Caco-2 (cell line): ENCODE data around the gene PHF13. TPM values are rescaled to one million over a fixed set of nuclear protein-coding genes. Genes with fewer than 3 reads are reported as not detected.

ENCODE experiments used
- BruUV-seq: library from RNA; stranded (reverse); fragments of 400-500 nt; replicated peaks from 2 replicates; lab custom pipeline; 2021; lab: Mats Ljungman, UMichigan
- CTCF ChIA-PET: fragments of 300-600 bp; sonication (Branson Sonifier 250); formaldehyde crosslinking; loops from one replicate; lab custom pipeline; 2022; ENCODE audit warnings: antibody characterized with exemption; lab: Charles Lee
- POLR2A ChIA-PET: fragments of 300-600 bp; sonication (Branson Sonifier 250); formaldehyde crosslinking; loops from one replicate; lab custom pipeline; 2022; ENCODE audit warnings: antibody characterized with exemption; lab: Charles Lee
- DNase-seq, 2 experiments: peaks; one replicate each; pipeline versions ENCODE4 v3.0.0 to v3.0.0-alpha.2; 2020 to 2022
- H3K27me3 ChIP-seq: replicated peaks from 2 replicates; pipeline ENCODE4 v1.6.0; 2011; ENCODE audit warnings: low read length; ENCODE audit not compliant: control insufficient read depth, insufficient read depth
- H3K36me3 ChIP-seq: 2 replicates; pipeline ENCODE4 v1.5.1; 2011; ENCODE audit warnings: low read length; ENCODE audit not compliant: control insufficient read depth, insufficient read depth
- H3K4me1 ChIP-seq: fragments of 250-450 bp; sonication (Bioruptor Pico); 2 replicates; pipeline ENCODE4 v1.5.1; 2020; ENCODE audit warnings: mild to moderate bottlenecking
- H3K4me3 ChIP-seq: 2 replicates; pipeline ENCODE4 v1.5.1; 2011; ENCODE audit warnings: low read depth, mild to moderate bottlenecking, control low read depth, low read length
- H3K9me3 ChIP-seq: fragments of 250-450 bp; sonication (Bioruptor Pico); 2 replicates; pipeline ENCODE4 v1.5.1; 2020; ENCODE audit warnings: mild to moderate bottlenecking, moderate library complexity
- H3K27ac Mint-ChIP-seq: one replicate; pipeline ENCODE4 v1.8.0; 2022; ENCODE audit warnings: mixed read lengths; ENCODE audit not compliant: unreplicated experiment
- H3K27me3 Mint-ChIP-seq: one replicate; pipeline ENCODE4 v1.8.0; 2022; ENCODE audit warnings: mixed read lengths; ENCODE audit not compliant: insufficient read depth, unreplicated experiment
- H3K36me3 Mint-ChIP-seq: one replicate; pipeline ENCODE4 v1.8.0; 2022; ENCODE audit warnings: mild to moderate bottlenecking, mixed read lengths; ENCODE audit not compliant: insufficient read depth, unreplicated experiment
- H3K4me1 Mint-ChIP-seq: one replicate; pipeline ENCODE4 v1.8.0; 2022; ENCODE audit warnings: low read depth, mixed read lengths; ENCODE audit not compliant: unreplicated experiment
- H3K4me3 Mint-ChIP-seq: one replicate; pipeline ENCODE4 v1.8.0; 2022; ENCODE audit warnings: mild to moderate bottlenecking, moderate library complexity, mixed read lengths; ENCODE audit not compliant: unreplicated experiment
- H3K9me3 Mint-ChIP-seq: one replicate; pipeline ENCODE4 v1.8.0; 2022; ENCODE audit warnings: mixed read lengths; ENCODE audit not compliant: unreplicated experiment
- CTCF ChIP-seq, 2 experiments: fragments of 200-600 bp in 1 of 2; IDR thresholded peaks; 1 replicate in 1 of 2; 2 replicates in 1 of 2; pipeline versions ENCODE4 v1.5.1 to v1.8.0; 2011 to 2022; ENCODE audit warnings: antibody characterized with exemption in 1 of 2, control low read depth in 1 of 2, inconsistent platforms in 1 of 2, low read depth in 1 of 2, low read length in 1 of 2, mild to moderate bottlenecking in 1 of 2, moderate library complexity in 1 of 2; ENCODE audit not compliant: insufficient read depth in 1 of 2, severe bottlenecking in 1 of 2, unreplicated experiment in 1 of 2
- intact Hi-C: fragments of 100-400 bp; cut with micrococcal nuclease; formaldehyde crosslinking; loops from one replicate; pipeline ENCODE4 v1.10.0; 2022; ENCODE audit not compliant: unreplicated experiment
- total RNA-seq: library from RNA; stranded (reverse); gene quantifications from 2 replicates; pipeline ENCODE4 v1.2.3, GENCODE V29; 2022

PHF13 gene
- total RNA-seq, 1 experiment from 2014 or later, result 21.8 TPM

GRCh38 chr1:6593810-6594209 lies 19.7 kb upstream of the PHF13 start:
- Mint-ChIP-seq H3K4me3 (no peak overlapping the region), H3K4me1 (no peaks in the 10 kb centered on the region), H3K27me3 (no peaks in the 10 kb centered on the region), H3K27ac (no peak overlapping the region), H3K36me3 (peaks cover 50% of the 10 kb centered on the region), H3K9me3 (no peaks in the 10 kb centered on the region)
- no peaks in the 10 kb centered on the region for H3K27me3 ChIP-seq
- POLR2A ChIA-PET, result interaction anchor here (0.5 kb wide), 1 partner anchor 279 kb away, joined by 3 read pairs; no protein-coding TSS in a partner anchor
- intact Hi-C loops, result no loop called here
- H3K4me3 ChIP-seq, result no peak overlapping the region
- CTCF ChIA-PET, result no interaction called here
- DNase-seq, result no peak
- no peak for TF ChIP-seq CTCF (IDR thresholded peaks at IDR 0.05; ENCODE audit: insufficient read depth in 1 of 2, low read depth in 1 of 2, low read length in 1 of 2, severe bottlenecking in 1 of 2, unreplicated experiment in 1 of 2)
- no TSS peak for BruUV-seq
- H3K4me1 ChIP-seq, result no peaks in the 10 kb centered on the region
- H3K36me3 ChIP-seq, result peaks cover 6% of the 10 kb centered on the region
- H3K9me3 ChIP-seq, result no peaks in the 10 kb centered on the region

GRCh38 chr1:6594977-6595740 lies 18.4 kb upstream of the PHF13 start:
- DNase-seq, result no peak
- no peak for TF ChIP-seq CTCF (IDR thresholded peaks at IDR 0.05; ENCODE audit: insufficient read depth in 1 of 2, low read depth in 1 of 2, low read length in 1 of 2, severe bottlenecking in 1 of 2, unreplicated experiment in 1 of 2)
- Histone ChIP-seq H3K9me3 (no peaks in the 10 kb centered on the region), H3K36me3 (peaks cover 6% of the 10 kb centered on the region), H3K4me1 (no peaks in the 10 kb centered on the region), H3K4me3 (no peak overlapping the region), H3K27me3 (no peaks in the 10 kb centered on the region)
- ChIA-PET CTCF (no interaction called here), POLR2A (no interaction called here)
- Mint-ChIP-seq H3K4me3 (no peak overlapping the region), H3K4me1 (no peaks in the 10 kb centered on the region), H3K27me3 (no peaks in the 10 kb centered on the region), H3K27ac (no peak overlapping the region), H3K36me3 (peaks cover 59% of the 10 kb centered on the region), H3K9me3 (no peaks in the 10 kb centered on the region)
- intact Hi-C loops, result no loop called here
- no TSS peak for BruUV-seq

- H3K9me3 Mint-ChIP-seq, result no peaks in the 10 kb centered on the region
- POLR2A ChIA-PET, result no interaction called here
- no peak overlapping the region for H3K27ac Mint-ChIP-seq
- CTCF ChIA-PET, result no interaction called here
- Histone ChIP-seq H3K36me3 (peaks cover 6% of the 10 kb centered on the region), H3K9me3 (no peaks in the 10 kb centered on the region), H3K4me1 (no peaks in the 10 kb centered on the region), H3K27me3 (no peaks in the 10 kb centered on the region), H3K4me3 (no peak overlapping the region)
- intact Hi-C loops, result no loop called here
- no TSS peak for BruUV-seq
- H3K4me1 Mint-ChIP-seq, result no peaks in the 10 kb centered on the region
- DNase-seq, result no peak
- H3K36me3 Mint-ChIP-seq, result peaks cover 70% of the 10 kb centered on the region
- no peak for TF ChIP-seq CTCF (IDR thresholded peaks at IDR 0.05; ENCODE audit: insufficient read depth in 1 of 2, low read depth in 1 of 2, low read length in 1 of 2, severe bottlenecking in 1 of 2, unreplicated experiment in 1 of 2)
- H3K27me3 Mint-ChIP-seq, result no peaks in the 10 kb centered on the region
- no peak overlapping the region for H3K4me3 Mint-ChIP-seq
Observed at GRCh38 chr1:6596351-6596750, 17.2 kb upstream of the PHF13 start.
